Stimulated activated CD8-positive, alpha-beta memory T cell treated with anti-CD3 and anti-CD28 coated beads, Interleukin-7, amount 100 ng/mL, for 24 hours (primary cell): ENCODE data around the gene KPNA3.
"Not testable (repeated sequence)": the region's sequence is repeated elsewhere in the genome, so short reads cannot be mapped to it uniquely, and the experiment has no call there.

ENCODE experiments used
- DNase-seq: peaks from one replicate; pipeline ENCODE4 v3.0.0-alpha.2; 2020; ENCODE audit warnings: low read depth

Gene KPNA3

GRCh38 chr13:49792550-49793324 is at the start of gene KPNA3:
KPNA3 (minus strand) TSS chr13:49792682; CDS start chr13:49792506, 176 bp downstream.
- DNase-seq, result peak; percentile 85

- DNase-seq, result no peak
Observed at GRCh38 chr13:49841964-49842363, 49.5 kb upstream of the KPNA3 start.

- DNase-seq, result no peak
Observed at GRCh38 chr13:49840675-49841074, 48.2 kb upstream of the KPNA3 start.

GRCh38 chr13:49840266-49840665 is 47.8 kb upstream of the KPNA3 start:
- DNase-seq, result no peak

- DNase-seq, result no peak
Observed at GRCh38 chr13:49838989-49839388, 46.5 kb upstream of the KPNA3 start.

- no peak for DNase-seq
Observed at GRCh38 chr13:49836516-49836915, 44.0 kb upstream of the KPNA3 start.

GRCh38 chr13:49833402-49833801 is 40.9 kb upstream of the KPNA3 start:
- DNase-seq, result no peak

- DNase-seq, result no peak
Observed at GRCh38 chr13:49831455-49831854, 39.0 kb upstream of the KPNA3 start.

GRCh38 chr13:49830721-49831120 is 38.2 kb upstream of the KPNA3 start:
- DNase-seq, result no peak

GRCh38 chr13:49829715-49830114 is 37.2 kb upstream of the KPNA3 start:
- no peak for DNase-seq

- DNase-seq, result no peak
Observed at GRCh38 chr13:49828453-49828852, 36.0 kb upstream of the KPNA3 start.

- DNase-seq, result no peak
Observed at GRCh38 chr13:49827891-49828290, 35.4 kb upstream of the KPNA3 start.

GRCh38 chr13:49827336-49827735 is 34.9 kb upstream of the KPNA3 start:
- no peak for DNase-seq

GRCh38 chr13:49821216-49822009 is 28.9 kb upstream of the KPNA3 start:
- DNase-seq, result no peak

GRCh38 chr13:49820591-49821215 is 28.2 kb upstream of the KPNA3 start:
- DNase-seq, result no peak

GRCh38 chr13:49816047-49816446 is 23.6 kb upstream of the KPNA3 start:
- DNase-seq, result not testable (repeated sequence)

- no peak for DNase-seq
Observed at GRCh38 chr13:49814551-49815270, 22.2 kb upstream of the KPNA3 start.

GRCh38 chr13:49812812-49813211 is 20.3 kb upstream of the KPNA3 start:
- no peak for DNase-seq

- DNase-seq, result no peak
Observed at GRCh38 chr13:49811527-49811908, 19.0 kb upstream of the KPNA3 start.

- no peak for DNase-seq
Observed at GRCh38 chr13:49810567-49811526, 18.4 kb upstream of the KPNA3 start.

- DNase-seq, result no peak
Observed at GRCh38 chr13:49807681-49808080, 15.2 kb upstream of the KPNA3 start.
